Measurements from ENCODE around the gene SPRR2E.
"Not testable (repeated sequence)": the region's sequence is repeated elsewhere in the genome, so short reads cannot be mapped to it uniquely, and the experiment has no call there.

The SPRR2E gene

GRCh38 chr1:153094426-153094825, at the start of gene SPRR2E:
SPRR2E (minus strand) TSS chr1:153094526; CDS start chr1:153093751, 775 bp downstream.
- no peak for DNase-seq

- no peak for DNase-seq
Measured at GRCh38 chr1:153141377-153141776, 47.1 kb upstream of the SPRR2E start.

GRCh38 chr1:153140484-153140883, 46.2 kb upstream of the SPRR2E start:
- no peak for DNase-seq

- no peak for DNase-seq
Measured at GRCh38 chr1:153133743-153134142, 39.4 kb upstream of the SPRR2E start.

- DNase-seq = no peak
Measured at GRCh38 chr1:153133267-153133666, 38.9 kb upstream of the SPRR2E start.

- not testable (repeated sequence) for DNase-seq
Measured at GRCh38 chr1:153128688-153129087, 34.4 kb upstream of the SPRR2E start.

GRCh38 chr1:153127296-153127695, 33.0 kb upstream of the SPRR2E start:
- no peak for DNase-seq

- no peak for DNase-seq
Measured at GRCh38 chr1:153125536-153125935, 31.2 kb upstream of the SPRR2E start.

GRCh38 chr1:153123793-153124192, 29.5 kb upstream of the SPRR2E start:
- DNase-seq = not testable (repeated sequence)

- no peak for DNase-seq
Measured at GRCh38 chr1:153122831-153123421, 28.6 kb upstream of the SPRR2E start.

GRCh38 chr1:153120945-153121344, 26.6 kb upstream of the SPRR2E start:
- no peak for DNase-seq

- no peak for DNase-seq
Measured at GRCh38 chr1:153119491-153119971, 25.2 kb upstream of the SPRR2E start.

- not testable (repeated sequence) for DNase-seq
Measured at GRCh38 chr1:153115264-153115663, 20.9 kb upstream of the SPRR2E start.

- DNase-seq = no peak
Measured at GRCh38 chr1:153113416-153113815, 19.1 kb upstream of the SPRR2E start, which contains the start of gene SPRR2F. SPRR2F (minus strand) TSS chr1:153113516; CDS start chr1:153112733, 783 bp downstream.

GRCh38 chr1:153112454-153112853, 18.1 kb upstream of the SPRR2E start:
- DNase-seq = not testable (repeated sequence)

- no peak for DNase-seq
Measured at GRCh38 chr1:153100245-153100644, 5.9 kb upstream of the SPRR2E start.

GRCh38 chr1:153099461-153100045, 5.2 kb upstream of the SPRR2E start:
- DNase-seq = no peak

- no peak for DNase-seq
Measured at GRCh38 chr1:153095764-153096163, 1.4 kb upstream of the SPRR2E start.

GRCh38 chr1:153087652-153088051, 6.7 kb downstream of the SPRR2E start:
- no peak for DNase-seq

- no peak for DNase-seq
Measured at GRCh38 chr1:153081736-153082135, 12.6 kb downstream of the SPRR2E start.

GRCh38 chr1:153072806-153073726, 21.3 kb downstream of the SPRR2E start:
- no peak for DNase-seq

GRCh38 chr1:153071511-153071910, 22.8 kb downstream of the SPRR2E start, which contains the start of gene SPRR2B:
SPRR2B (minus strand) TSS chr1:153071611; CDS start chr1:153070839, 772 bp downstream.
- DNase-seq = no peak

- no peak for DNase-seq
Measured at GRCh38 chr1:153070243-153070642, 24.1 kb downstream of the SPRR2E start.

All from retina (tissue), 1 donor.